ENCODE results near the gene COL4A3. TPM values are rescaled to one million over a fixed set of nuclear protein-coding genes. Genes with fewer than 3 reads are reported as not detected.

Gene COL4A3
- polyA plus RNA-seq, 1 donor (not counting 4 experiments of a cell fraction or from before 2014, with no cell fraction given) = not detected

DNA sequence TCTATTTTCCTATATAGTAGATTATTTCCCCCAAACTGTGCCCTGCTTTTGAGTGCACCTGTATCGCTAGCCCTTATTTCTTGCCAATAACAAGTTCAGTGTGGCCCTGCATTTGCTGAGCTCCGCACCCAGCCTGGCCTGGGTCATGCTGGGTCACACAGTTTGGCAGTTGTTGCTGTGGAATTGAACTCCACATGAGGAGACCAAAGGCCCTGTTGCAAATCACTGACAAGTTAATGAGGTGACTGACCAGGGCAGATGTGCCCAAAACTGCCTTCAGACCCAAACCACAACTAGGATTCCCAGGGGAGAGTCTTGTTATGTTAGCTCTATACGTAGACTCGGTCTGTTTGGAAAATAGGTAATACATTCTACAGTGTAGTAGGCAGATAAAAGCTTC lies 31.4 kb upstream of the COL4A3 start:
- H4K20me1 ChIP-seq (ENCODE audit: control insufficient read depth, extremely low read depth, insufficient read depth, low read length) = no peaks in the 10 kb centered on the region
- dilution Hi-C loops (cut with MboI; ENCODE audit: extremely low pct_ligation_motif_present, low sequenced_read_pairs) = no loop called here
- no peak overlapping the region for H3K4me3 ChIP-seq (ENCODE audit: control insufficient read depth in 2 of 3, extremely low read depth in 1 of 3, insufficient read depth in 2 of 3, low read depth in 1 of 3, low read length in 3 of 3)
- no peaks in the 10 kb centered on the region for H3K9me3 ChIP-seq (ENCODE audit: control insufficient read depth, low read depth, low read length)
- TF ChIP-seq, protein P1, sequence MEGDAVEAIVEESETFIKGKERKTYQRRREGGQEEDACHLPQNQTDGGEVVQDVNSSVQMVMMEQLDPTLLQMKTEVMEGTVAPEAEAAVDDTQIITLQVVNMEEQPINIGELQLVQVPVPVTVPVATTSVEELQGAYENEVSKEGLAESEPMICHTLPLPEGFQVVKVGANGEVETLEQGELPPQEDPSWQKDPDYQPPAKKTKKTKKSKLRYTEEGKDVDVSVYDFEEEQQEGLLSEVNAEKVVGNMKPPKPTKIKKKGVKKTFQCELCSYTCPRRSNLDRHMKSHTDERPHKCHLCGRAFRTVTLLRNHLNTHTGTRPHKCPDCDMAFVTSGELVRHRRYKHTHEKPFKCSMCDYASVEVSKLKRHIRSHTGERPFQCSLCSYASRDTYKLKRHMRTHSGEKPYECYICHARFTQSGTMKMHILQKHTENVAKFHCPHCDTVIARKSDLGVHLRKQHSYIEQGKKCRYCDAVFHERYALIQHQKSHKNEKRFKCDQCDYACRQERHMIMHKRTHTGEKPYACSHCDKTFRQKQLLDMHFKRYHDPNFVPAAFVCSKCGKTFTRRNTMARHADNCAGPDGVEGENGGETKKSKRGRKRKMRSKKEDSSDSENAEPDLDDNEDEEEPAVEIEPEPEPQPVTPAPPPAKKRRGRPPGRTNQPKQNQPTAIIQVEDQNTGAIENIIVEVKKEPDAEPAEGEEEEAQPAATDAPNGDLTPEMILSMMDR (optimal IDR thresholded peaks at IDR 0.05 in 1 of 3, IDR thresholded peaks at IDR 0.05 in 1 of 3, conservative IDR thresholded peaks at IDR 0.05 in 1 of 3; ENCODE audit: extremely low read depth in 1 of 3, insufficient read depth in 2 of 3, low read length in 3 of 3) = no peak
- TF ChIP-seq EZH2 (IDR thresholded peaks at IDR 0.05; ENCODE audit: low read length) = no peak
- no peaks in the 10 kb centered on the region for H3K27me3 ChIP-seq (ENCODE audit: control insufficient read depth, extremely low read depth, insufficient read depth, low read length)
- H3K27ac ChIP-seq (ENCODE audit: control insufficient read depth, insufficient read depth, low read length) = no peak overlapping the region
- no peaks in the 10 kb centered on the region for H3K9me1 ChIP-seq (ENCODE audit: control insufficient read depth, extremely low read depth, insufficient read depth, low read length)
- no peak overlapping the region for H3K9ac ChIP-seq (ENCODE audit: control insufficient read depth, extremely low read depth, insufficient read depth, low read length)
- no peak overlapping the region for H3K4me2 ChIP-seq (ENCODE audit: control insufficient read depth, extremely low read depth, insufficient read depth, low read depth, low read length)
- DNase-seq (ENCODE audit: low read depth, low spot score) (no peak), FAIRE-seq (no peak)
- H3K79me2 ChIP-seq (ENCODE audit: control insufficient read depth, insufficient read depth, low read length) = no peaks in the 10 kb centered on the region
- H3K4me1 ChIP-seq (ENCODE audit: control insufficient read depth, extremely low read depth, insufficient read depth, low read length) = no peaks in the 10 kb centered on the region
- no peak overlapping the region for H2AFZ ChIP-seq (ENCODE audit: control insufficient read depth, low read length)
- no peaks in the 10 kb centered on the region for H3K36me3 ChIP-seq (ENCODE audit: control insufficient read depth in 2 of 2, extremely low read depth in 1 of 2, insufficient read depth in 2 of 2, low read length in 2 of 2)

DNA sequence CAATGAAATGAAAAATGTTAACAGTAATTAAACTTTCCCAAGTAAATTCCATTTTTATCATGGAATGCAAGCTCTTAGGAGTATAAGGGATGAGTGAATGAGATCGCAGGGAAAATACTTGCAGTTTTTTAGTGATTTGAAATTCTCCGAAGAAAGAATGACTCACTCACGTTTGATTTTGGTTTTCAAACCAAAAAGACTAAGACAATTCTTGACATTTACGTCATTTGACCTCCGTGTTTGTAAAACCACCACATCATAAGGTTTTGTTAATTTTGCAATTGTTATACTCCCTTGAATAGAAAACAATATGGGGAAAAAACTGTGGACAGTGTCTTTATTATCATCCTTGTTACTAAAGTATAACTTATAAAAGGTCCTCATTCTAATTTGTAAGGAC lies 29.8 kb upstream of the COL4A3 start:
- Histone ChIP-seq H2AFZ (ENCODE audit: control insufficient read depth, low read length) (no peak overlapping the region), H3K27me3 (ENCODE audit: control insufficient read depth, extremely low read depth, insufficient read depth, low read length) (no peaks in the 10 kb centered on the region), H3K9me3 (ENCODE audit: control insufficient read depth, low read depth, low read length) (no peaks in the 10 kb centered on the region), H3K27ac (ENCODE audit: control insufficient read depth, insufficient read depth, low read length) (no peak overlapping the region), H3K79me2 (ENCODE audit: control insufficient read depth, insufficient read depth, low read length) (no peaks in the 10 kb centered on the region), H4K20me1 (ENCODE audit: control insufficient read depth, extremely low read depth, insufficient read depth, low read length) (no peaks in the 10 kb centered on the region), H3K36me3 (ENCODE audit: control insufficient read depth in 2 of 2, extremely low read depth in 1 of 2, insufficient read depth in 2 of 2, low read length in 2 of 2) (no peaks in the 10 kb centered on the region), H3K9me1 (ENCODE audit: control insufficient read depth, extremely low read depth, insufficient read depth, low read length) (no peaks in the 10 kb centered on the region), H3K9ac (ENCODE audit: control insufficient read depth, extremely low read depth, insufficient read depth, low read length) (no peak overlapping the region), H3K4me2 (ENCODE audit: control insufficient read depth, extremely low read depth, insufficient read depth, low read depth, low read length) (no peak overlapping the region), H3K4me3 (ENCODE audit: control insufficient read depth in 2 of 3, extremely low read depth in 1 of 3, insufficient read depth in 2 of 3, low read depth in 1 of 3, low read length in 3 of 3) (no peak overlapping the region), H3K4me1 (ENCODE audit: control insufficient read depth, extremely low read depth, insufficient read depth, low read length) (no peaks in the 10 kb centered on the region)
- dilution Hi-C loops (cut with MboI; ENCODE audit: extremely low pct_ligation_motif_present, low sequenced_read_pairs) = no loop called here
- FAIRE-seq = no peak
- no peak for TF ChIP-seq EZH2 (IDR thresholded peaks at IDR 0.05; ENCODE audit: low read length)
- TF ChIP-seq, protein P1 (optimal IDR thresholded peaks at IDR 0.05 in 1 of 3, IDR thresholded peaks at IDR 0.05 in 1 of 3, conservative IDR thresholded peaks at IDR 0.05 in 1 of 3; ENCODE audit: extremely low read depth in 1 of 3, insufficient read depth in 2 of 3, low read length in 3 of 3) = no peak
- no peak for DNase-seq (ENCODE audit: low read depth, low spot score)

Measured in keratinocyte (primary cell).